ENCODE measurements around the gene DLX5.

DLX5 gene

GRCh38 chr7:97017192-97018125 is 7.2 kb downstream of the DLX5 start:
- peaks cover 100% of the 10 kb centered on the region for H3K27me3 ChIP-seq (ENCODE audit: control insufficient read depth, insufficient read depth, low read length)
- no peak overlapping the region for H3K9ac ChIP-seq (ENCODE audit: low read depth, low read length)

DNA sequence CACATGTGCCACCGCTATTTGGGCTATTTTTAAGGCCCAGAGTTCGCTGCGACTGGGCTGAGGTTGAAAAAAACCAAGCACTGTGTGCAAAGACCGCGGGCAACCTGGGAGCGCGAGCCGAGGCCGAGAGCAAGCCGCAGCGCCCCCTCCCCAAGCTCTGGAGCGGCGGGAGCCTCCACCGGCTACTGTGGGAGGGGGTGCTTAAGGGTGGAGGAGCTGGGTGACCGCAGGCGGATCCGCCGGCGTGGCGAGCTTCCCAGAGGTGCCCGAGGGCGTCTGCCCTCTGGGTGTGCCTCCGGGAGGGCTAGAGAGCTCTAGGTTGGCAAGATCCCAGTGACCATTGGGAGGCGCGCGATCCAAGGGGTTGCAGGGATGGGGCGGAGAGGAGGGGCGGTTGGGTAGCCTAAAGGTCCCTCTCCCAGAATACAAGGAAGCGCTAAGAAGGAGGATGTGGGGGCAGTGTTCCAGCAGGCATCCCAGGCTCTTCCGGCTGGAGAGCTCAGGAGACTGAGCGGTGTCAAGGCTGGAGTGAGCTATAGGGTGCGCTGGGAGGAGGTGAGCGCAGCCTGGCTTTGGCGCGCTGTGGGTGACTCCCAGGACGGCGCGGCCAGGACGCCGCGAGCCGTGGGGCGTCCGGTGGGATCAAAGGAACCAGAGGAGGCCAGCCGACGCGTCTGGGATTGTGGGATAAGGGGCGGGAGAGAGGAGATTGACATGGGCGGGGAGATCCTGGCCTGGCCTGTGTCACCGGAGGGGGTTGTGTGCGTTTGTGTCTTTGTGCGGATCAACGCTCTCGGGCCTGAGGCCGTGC is 8.0 kb downstream of the DLX5 start:
- Histone ChIP-seq H3K9me3 (ENCODE audit: control insufficient read depth, insufficient read depth, low read length) (no peaks in the 10 kb centered on the region), H3K9ac (ENCODE audit: low read depth, low read length) (no peak overlapping the region), H3K36me3 (ENCODE audit: control insufficient read depth, insufficient read depth, low read length) (no peaks in the 10 kb centered on the region), H3K27me3 (ENCODE audit: control insufficient read depth, insufficient read depth, low read length) (peaks cover 100% of the 10 kb centered on the region), H3K4me1 (ENCODE audit: control insufficient read depth, insufficient read depth, low read length) (peaks cover 18% of the 10 kb centered on the region), H3K4me3 (ENCODE audit: low read depth, low read length) (peak overlapping the region; percentile 41), H3K27ac (ENCODE audit: low read depth, low read length) (no peak overlapping the region)

More at GRCh38 chr7:97017192-97018125, 7.2 kb downstream of the DLX5 start:
- no peaks in the 10 kb centered on the region for H3K9me3 ChIP-seq (ENCODE audit: control insufficient read depth, insufficient read depth, low read length)
- no peak overlapping the region for H3K27ac ChIP-seq (ENCODE audit: low read depth, low read length)
- no peaks in the 10 kb centered on the region for H3K36me3 ChIP-seq (ENCODE audit: control insufficient read depth, insufficient read depth, low read length)
- peak overlapping the region; percentile 41; the same call in 1 of the 2 replicates for H3K4me3 ChIP-seq (ENCODE audit: low read depth, low read length)
- peaks cover 26% of the 10 kb centered on the region for H3K4me1 ChIP-seq (ENCODE audit: control insufficient read depth, insufficient read depth, low read length)

GRCh38 chr7:97015756-97016380 is 8.8 kb downstream of the DLX5 start:
- H3K9ac ChIP-seq (ENCODE audit: low read depth, low read length) = no peak overlapping the region
- no peak overlapping the region for H3K4me3 ChIP-seq (ENCODE audit: low read depth, low read length)
- H3K36me3 ChIP-seq (ENCODE audit: control insufficient read depth, insufficient read depth, low read length) = no peaks in the 10 kb centered on the region
- H3K4me1 ChIP-seq (ENCODE audit: control insufficient read depth, insufficient read depth, low read length) = peaks cover 13% of the 10 kb centered on the region
- no peaks in the 10 kb centered on the region for H3K9me3 ChIP-seq (ENCODE audit: control insufficient read depth, insufficient read depth, low read length)
- H3K27me3 ChIP-seq (ENCODE audit: control insufficient read depth, insufficient read depth, low read length) = peaks cover 100% of the 10 kb centered on the region
- no peak overlapping the region for H3K27ac ChIP-seq (ENCODE audit: low read depth, low read length)

GRCh38 chr7:97015279-97015678 is 9.4 kb downstream of the DLX5 start:
- no peaks in the 10 kb centered on the region for H3K36me3 ChIP-seq (ENCODE audit: control insufficient read depth, insufficient read depth, low read length)
- no peak overlapping the region for H3K9ac ChIP-seq (ENCODE audit: low read depth, low read length)
- peaks cover 100% of the 10 kb centered on the region for H3K27me3 ChIP-seq (ENCODE audit: control insufficient read depth, insufficient read depth, low read length)
- no peaks in the 10 kb centered on the region for H3K9me3 ChIP-seq (ENCODE audit: control insufficient read depth, insufficient read depth, low read length)
- H3K4me3 ChIP-seq (ENCODE audit: low read depth, low read length) = no peak overlapping the region
- no peak overlapping the region for H3K27ac ChIP-seq (ENCODE audit: low read depth, low read length)
- peaks cover 7% of the 10 kb centered on the region; the same call in 1 of the 2 replicates for H3K4me1 ChIP-seq (ENCODE audit: control insufficient read depth, insufficient read depth, low read length)

DNA sequence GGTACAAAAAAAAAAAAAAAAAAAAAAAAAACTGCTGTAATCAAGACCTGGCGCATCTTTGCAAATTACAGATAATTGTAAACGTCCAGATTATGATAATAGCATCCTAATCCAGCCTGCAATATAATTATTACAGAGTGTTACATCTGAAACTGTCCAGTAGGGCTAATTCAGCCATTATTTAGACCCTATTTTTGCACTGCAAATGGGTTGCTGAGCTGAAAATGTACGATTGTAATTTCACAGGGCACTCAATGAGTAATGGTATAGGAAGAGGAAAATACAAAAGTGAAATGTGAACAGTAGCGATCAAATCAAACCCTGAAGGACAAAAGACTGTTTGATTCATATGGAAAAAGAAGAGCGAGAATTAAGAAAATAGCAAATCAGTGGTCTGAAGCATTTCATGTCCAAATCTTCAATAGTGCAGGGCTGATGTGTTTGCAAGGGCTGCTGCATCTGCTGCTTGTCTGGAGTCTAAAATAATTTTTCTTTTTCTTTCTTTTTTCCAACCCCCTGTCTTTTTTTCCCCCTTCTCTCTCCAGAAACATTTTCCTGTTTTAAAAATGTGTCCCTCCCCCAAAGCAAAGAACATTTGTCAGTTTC is 10.4 kb downstream of the DLX5 start:
- Histone ChIP-seq H3K27ac (ENCODE audit: low read depth, low read length) (no peak overlapping the region), H3K4me1 (ENCODE audit: control insufficient read depth, insufficient read depth, low read length) (peaks cover 7% of the 10 kb centered on the region), H3K36me3 (ENCODE audit: control insufficient read depth, insufficient read depth, low read length) (no peaks in the 10 kb centered on the region), H3K4me3 (ENCODE audit: low read depth, low read length) (no peak overlapping the region), H3K27me3 (ENCODE audit: control insufficient read depth, insufficient read depth, low read length) (peaks cover 100% of the 10 kb centered on the region), H3K9ac (ENCODE audit: low read depth, low read length) (no peak overlapping the region), H3K9me3 (ENCODE audit: control insufficient read depth, insufficient read depth, low read length) (no peaks in the 10 kb centered on the region)

DNA sequence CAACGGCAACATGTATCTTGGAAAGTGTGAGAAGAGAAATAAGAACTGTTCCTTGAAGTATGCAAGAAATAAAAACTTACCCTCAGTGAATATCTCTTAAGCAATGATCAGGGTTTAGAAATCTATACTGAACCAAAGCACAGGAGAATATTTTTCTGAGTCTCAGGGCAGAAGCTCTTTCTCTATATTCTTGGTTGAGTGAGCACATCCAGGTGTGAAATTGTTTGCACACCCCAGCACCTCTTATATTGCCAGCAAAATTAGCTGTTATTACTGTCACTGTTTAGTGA is 10.8 kb downstream of the DLX5 start:
- Histone ChIP-seq H3K27me3 (ENCODE audit: control insufficient read depth, insufficient read depth, low read length) (peaks cover 100% of the 10 kb centered on the region), H3K36me3 (ENCODE audit: control insufficient read depth, insufficient read depth, low read length) (no peaks in the 10 kb centered on the region), H3K4me1 (ENCODE audit: control insufficient read depth, insufficient read depth, low read length) (peaks cover 7% of the 10 kb centered on the region; the same call in 1 of the 2 replicates), H3K9me3 (ENCODE audit: control insufficient read depth, insufficient read depth, low read length) (no peaks in the 10 kb centered on the region), H3K9ac (ENCODE audit: low read depth, low read length) (no peak overlapping the region), H3K27ac (ENCODE audit: low read depth, low read length) (no peak overlapping the region), H3K4me3 (ENCODE audit: low read depth, low read length) (no peak overlapping the region)

GRCh38 chr7:97013134-97013844 is 11.3 kb downstream of the DLX5 start:
- no peaks in the 10 kb centered on the region for H3K9me3 ChIP-seq (ENCODE audit: control insufficient read depth, insufficient read depth, low read length)
- H3K4me3 ChIP-seq (ENCODE audit: low read depth, low read length) = no peak overlapping the region
- no peak overlapping the region for H3K27ac ChIP-seq (ENCODE audit: low read depth, low read length)
- no peaks in the 10 kb centered on the region for H3K36me3 ChIP-seq (ENCODE audit: control insufficient read depth, insufficient read depth, low read length)
- H3K4me1 ChIP-seq (ENCODE audit: control insufficient read depth, insufficient read depth, low read length) = peaks cover 7% of the 10 kb centered on the region; the same call in 1 of the 2 replicates
- peaks cover 100% of the 10 kb centered on the region for H3K27me3 ChIP-seq (ENCODE audit: control insufficient read depth, insufficient read depth, low read length)
- no peak overlapping the region for H3K9ac ChIP-seq (ENCODE audit: low read depth, low read length)

- Histone ChIP-seq H3K27ac (ENCODE audit: low read depth, low read length) (no peak overlapping the region), H3K4me3 (ENCODE audit: low read depth, low read length) (no peak overlapping the region), H3K27me3 (ENCODE audit: control insufficient read depth, insufficient read depth, low read length) (peaks cover 100% of the 10 kb centered on the region), H3K4me1 (ENCODE audit: control insufficient read depth, insufficient read depth, low read length) (peaks cover 6% of the 10 kb centered on the region; the same call in 1 of the 2 replicates), H3K9me3 (ENCODE audit: control insufficient read depth, insufficient read depth, low read length) (no peaks in the 10 kb centered on the region), H3K36me3 (ENCODE audit: control insufficient read depth, insufficient read depth, low read length) (no peaks in the 10 kb centered on the region), H3K9ac (ENCODE audit: low read depth, low read length) (no peak overlapping the region)
These were observed 12.1 kb downstream of the DLX5 start for GRCh38 chr7:97012365-97013133.

- no peak overlapping the region for H3K9ac ChIP-seq (ENCODE audit: low read depth, low read length)
- H3K36me3 ChIP-seq (ENCODE audit: control insufficient read depth, insufficient read depth, low read length) = no peaks in the 10 kb centered on the region
- peaks cover 6% of the 10 kb centered on the region; the same call in 1 of the 2 replicates for H3K4me1 ChIP-seq (ENCODE audit: control insufficient read depth, insufficient read depth, low read length)
- no peak overlapping the region for H3K27ac ChIP-seq (ENCODE audit: low read depth, low read length)
- no peaks in the 10 kb centered on the region for H3K9me3 ChIP-seq (ENCODE audit: control insufficient read depth, insufficient read depth, low read length)
- H3K27me3 ChIP-seq (ENCODE audit: control insufficient read depth, insufficient read depth, low read length) = peaks cover 100% of the 10 kb centered on the region
- no peak overlapping the region for H3K4me3 ChIP-seq (ENCODE audit: low read depth, low read length)
These were observed 12.9 kb downstream of the DLX5 start for GRCh38 chr7:97011536-97012364.
